H9 (cell line): Measurements from ENCODE around the gene NGB. TPM values are rescaled to one million over a fixed set of nuclear protein-coding genes. Genes with fewer than 3 reads are reported as not detected.

Experiments used
- DNase-seq: peaks from one replicate; pipeline ENCODE4 v3.0.0-alpha.2; 2017
- H2AFZ ChIP-seq: one replicate; pipeline ENCODE4 v1.6.1; 2013; ENCODE audit warnings: mild to moderate bottlenecking, low read length, control low read depth, moderate library complexity
- H2AK5ac ChIP-seq: 2 replicates; pipeline ENCODE4 v1.6.1; 2013; ENCODE audit warnings: low read length, control low read depth, mixed read lengths; ENCODE audit not compliant: insufficient read length
- H2BK120ac ChIP-seq: one replicate; pipeline ENCODE4 v1.6.1; 2013; ENCODE audit warnings: low read depth, mild to moderate bottlenecking, low read length, control low read depth, inconsistent platforms; ENCODE audit not compliant: poor library complexity, severe bottlenecking
- H2BK12ac ChIP-seq: 2 replicates; pipeline ENCODE4 v1.6.1; 2013; ENCODE audit warnings: low read length, control low read depth, mixed read lengths, low read depth; ENCODE audit not compliant: insufficient read length
- H2BK15ac ChIP-seq: 2 replicates; pipeline ENCODE4 v1.6.1; 2013; ENCODE audit warnings: low read depth, low read length, control low read depth
- H2BK20ac ChIP-seq: one replicate; pipeline ENCODE4 v1.6.1; 2013; ENCODE audit warnings: low read depth, mild to moderate bottlenecking, low read length, control low read depth, inconsistent platforms; ENCODE audit not compliant: poor library complexity, severe bottlenecking
- H2BK5ac ChIP-seq: 2 replicates; pipeline ENCODE4 v1.6.1; 2013; ENCODE audit warnings: low read length, control low read depth, mixed read lengths; ENCODE audit not compliant: insufficient read length
- H3K14ac ChIP-seq: 2 replicates; pipeline ENCODE4 v1.6.1; 2013; ENCODE audit warnings: low read length, control low read depth; ENCODE audit not compliant: insufficient read depth
- H3K18ac ChIP-seq: 2 replicates; pipeline ENCODE4 v1.6.1; 2013; ENCODE audit warnings: low read depth, mild to moderate bottlenecking, mixed read lengths, low read length, control low read depth; ENCODE audit not compliant: insufficient read length
- H3K23ac ChIP-seq: 2 replicates; pipeline ENCODE4 v1.6.1; 2013; ENCODE audit warnings: low read length, control low read depth, mixed read lengths, low read depth; ENCODE audit not compliant: insufficient read length
- H3K23me2 ChIP-seq: 2 replicates; pipeline ENCODE4 v1.6.1; 2013; ENCODE audit warnings: low read depth, mild to moderate bottlenecking, mixed read lengths, low read length, control low read depth; ENCODE audit not compliant: insufficient read length, poor library complexity, severe bottlenecking
- H3K27ac ChIP-seq: 2 replicates; pipeline ENCODE4 v1.5.1; 2013; ENCODE audit warnings: low read length, control low read depth, mixed read lengths, low read depth; ENCODE audit not compliant: insufficient read length
- H3K27me3 ChIP-seq: 2 replicates; pipeline ENCODE4 v1.6.1; 2013; ENCODE audit warnings: low read length, control low read depth, inconsistent platforms; ENCODE audit not compliant: insufficient read depth
- H3K4ac ChIP-seq: 2 replicates; pipeline ENCODE4 v1.6.1; 2013; ENCODE audit warnings: low read depth, mild to moderate bottlenecking, control low read depth, inconsistent platforms, low read length, moderate library complexity
- H3K4me1 ChIP-seq: 2 replicates; pipeline ENCODE4 v1.6.1; 2013; ENCODE audit warnings: low read length, control low read depth, inconsistent platforms; ENCODE audit not compliant: insufficient read depth
- H3K4me2 ChIP-seq: 2 replicates; pipeline ENCODE4 v1.6.1; 2013; ENCODE audit warnings: low read length, control low read depth, mixed read lengths; ENCODE audit not compliant: insufficient read length, insufficient read depth
- H3K56ac ChIP-seq: 2 replicates; pipeline ENCODE4 v1.6.1; 2013; ENCODE audit warnings: low read depth, mild to moderate bottlenecking, mixed read lengths, low read length, control low read depth; ENCODE audit not compliant: insufficient read length
- H3K79me1 ChIP-seq: 2 replicates; pipeline ENCODE4 v1.6.1; 2013; ENCODE audit warnings: low read depth, mild to moderate bottlenecking, moderate library complexity, low read length, control low read depth, inconsistent platforms; ENCODE audit not compliant: insufficient read depth, poor library complexity, severe bottlenecking
- H3K79me2 ChIP-seq: 2 replicates; pipeline ENCODE4 v1.6.1; 2013; ENCODE audit warnings: low read length, control low read depth, inconsistent platforms; ENCODE audit not compliant: insufficient read depth
- H3K9ac ChIP-seq: 2 replicates; pipeline ENCODE4 v1.6.1; 2013; ENCODE audit warnings: low read length, control low read depth, mixed read lengths; ENCODE audit not compliant: insufficient read length; ENCODE audit errors: extremely low read depth
- H3K9me3 ChIP-seq: one replicate; pipeline ENCODE4 v1.6.1; 2013; ENCODE audit warnings: low read depth, low read length, inconsistent platforms; ENCODE audit not compliant: control insufficient read depth
- H3T11ph ChIP-seq: one replicate; pipeline ENCODE4 v1.6.1; 2013; ENCODE audit warnings: mild to moderate bottlenecking, low read length, control low read depth, inconsistent platforms
- H4K20me1 ChIP-seq: one replicate; pipeline ENCODE4 v1.6.1; 2013; ENCODE audit not compliant: control insufficient read depth, insufficient read length, insufficient read depth
- H4K5ac ChIP-seq: 2 replicates; pipeline ENCODE4 v1.6.1; 2013; ENCODE audit warnings: low read depth, mild to moderate bottlenecking, mixed read lengths, low read length, control low read depth; ENCODE audit not compliant: insufficient read length
- H4K8ac ChIP-seq: replicated peaks from 2 replicates; pipeline ENCODE4 v1.6.1; 2013; ENCODE audit warnings: low read length, control low read depth, mixed read lengths, low read depth; ENCODE audit not compliant: insufficient read length
- H4K91ac ChIP-seq: 2 replicates; pipeline ENCODE4 v1.6.1; 2013; ENCODE audit warnings: low read depth, mild to moderate bottlenecking, moderate library complexity, mixed read lengths, low read length, control low read depth; ENCODE audit not compliant: insufficient read length
- H3K27ac Mint-ChIP-seq, 3 experiments: 2 replicates in 2 of 3; 3 replicates in 1 of 3; pipeline ENCODE4 v1.8.0; 2020 to 2021; ENCODE audit warnings: mixed read lengths in 3 of 3, mild to moderate bottlenecking in 1 of 3, moderate library complexity in 1 of 3
- H3K27me3 Mint-ChIP-seq: 2 replicates; pipeline ENCODE4 v1.8.0; 2021; ENCODE audit warnings: low read depth, mild to moderate bottlenecking, moderate library complexity, mixed read lengths
- H3K36me3 Mint-ChIP-seq, 3 experiments: 2 replicates in 2 of 3; 3 replicates in 1 of 3; pipeline ENCODE4 v1.8.0; 2020 to 2021; ENCODE audit warnings: low read depth in 3 of 3, mixed read lengths in 3 of 3; ENCODE audit not compliant: insufficient read depth in 1 of 3
- H3K4me1 Mint-ChIP-seq, 2 experiments: 2 replicates each; pipeline ENCODE4 v1.8.0; 2020; ENCODE audit warnings: mixed read lengths in 2 of 2
- H3K4me3 Mint-ChIP-seq, 2 experiments: 2 replicates in 1 of 2; 3 replicates in 1 of 2; pipeline ENCODE4 v1.8.0; 2020 to 2021; ENCODE audit warnings: mild to moderate bottlenecking in 2 of 2, mixed read lengths in 2 of 2, moderate library complexity in 1 of 2
- H3K9me3 Mint-ChIP-seq, 2 experiments: 2 replicates in 1 of 2; 3 replicates in 1 of 2; pipeline ENCODE4 v1.8.0; 2020; ENCODE audit warnings: mild to moderate bottlenecking in 2 of 2, mixed read lengths in 2 of 2, moderate library complexity in 1 of 2
- WGBS: extraction: QIAGEN DNeasy Blood & Tissue Kit; methylation state at CpG from one replicate; pipeline ENCODE4 v1.1.7; 2013; ENCODE audit warnings: missing lambda C conversion rate, low lambda C conversion rate, mixed read lengths; ENCODE audit not compliant: insufficient read length; ENCODE audit errors: extremely low coverage; 5-methylcytosine and 5-hydroxymethylcytosine counted together
- total RNA-seq: library from RNA; stranded (reverse); gene quantifications from 2 replicates; pipeline ENCODE4 v1.2.1, GENCODE V29; 2021
- TF ChIP-seq, protein P1 (sequence below): fragments of 200-600 bp; sonication (generic); conservative IDR thresholded peaks from 3 replicates; pipeline ENCODE4 v1.8.0; 2021; ENCODE audit warnings: antibody characterized with exemption, mild to moderate bottlenecking

The NGB gene
- total RNA-seq, 1 experiment from 2014 or later = 0.26 TPM

DNA sequence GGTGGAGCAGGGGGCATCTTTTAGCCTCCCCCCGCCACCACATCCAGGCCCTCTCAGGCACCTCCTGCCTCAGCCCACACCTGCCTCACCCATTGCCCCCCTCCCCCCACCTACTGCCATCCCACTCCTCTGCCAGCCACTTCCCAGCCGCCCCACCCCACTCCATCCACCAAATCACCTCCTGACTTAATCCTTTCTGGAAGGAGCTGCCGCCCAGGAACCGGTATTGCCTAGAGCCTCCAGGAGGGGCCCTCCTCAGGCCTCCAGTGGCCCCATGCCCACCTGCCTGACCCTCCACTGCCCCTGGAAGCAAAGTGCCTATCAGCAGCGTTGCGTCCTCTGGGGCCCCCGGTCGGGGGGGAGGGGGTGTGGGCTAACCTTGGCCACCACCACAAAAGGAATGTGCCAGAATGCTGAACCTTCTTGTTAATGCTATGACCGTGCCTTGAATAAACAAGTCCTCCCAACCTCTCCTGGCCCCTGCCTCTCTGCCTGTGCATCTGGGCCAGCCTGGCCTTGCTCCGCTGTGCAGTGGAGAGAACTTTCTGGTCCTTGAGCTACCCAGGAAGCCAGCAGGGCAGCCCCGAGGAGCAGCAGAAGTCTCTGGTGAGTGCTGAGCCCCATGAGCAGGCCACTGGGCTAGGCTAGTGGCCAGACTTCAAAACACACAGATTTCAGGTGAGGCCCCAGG, 11.8 kb downstream of the NGB start:
- no peaks in the 10 kb centered on the region for H3K9me3 ChIP-seq
- H3K4me1 Mint-ChIP-seq = peaks cover 2 to 9% of the 10 kb centered on the region in 2 experiments
- no peaks in the 10 kb centered on the region for H3K36me3 Mint-ChIP-seq
- H3K4ac ChIP-seq = no peak overlapping the region
- no peak overlapping the region for H4K8ac ChIP-seq
- H4K20me1 ChIP-seq = peaks cover 2% of the 10 kb centered on the region
- H3K14ac ChIP-seq = no peak overlapping the region
- no peak overlapping the region for H2BK5ac ChIP-seq
- TF ChIP-seq, protein P1, sequence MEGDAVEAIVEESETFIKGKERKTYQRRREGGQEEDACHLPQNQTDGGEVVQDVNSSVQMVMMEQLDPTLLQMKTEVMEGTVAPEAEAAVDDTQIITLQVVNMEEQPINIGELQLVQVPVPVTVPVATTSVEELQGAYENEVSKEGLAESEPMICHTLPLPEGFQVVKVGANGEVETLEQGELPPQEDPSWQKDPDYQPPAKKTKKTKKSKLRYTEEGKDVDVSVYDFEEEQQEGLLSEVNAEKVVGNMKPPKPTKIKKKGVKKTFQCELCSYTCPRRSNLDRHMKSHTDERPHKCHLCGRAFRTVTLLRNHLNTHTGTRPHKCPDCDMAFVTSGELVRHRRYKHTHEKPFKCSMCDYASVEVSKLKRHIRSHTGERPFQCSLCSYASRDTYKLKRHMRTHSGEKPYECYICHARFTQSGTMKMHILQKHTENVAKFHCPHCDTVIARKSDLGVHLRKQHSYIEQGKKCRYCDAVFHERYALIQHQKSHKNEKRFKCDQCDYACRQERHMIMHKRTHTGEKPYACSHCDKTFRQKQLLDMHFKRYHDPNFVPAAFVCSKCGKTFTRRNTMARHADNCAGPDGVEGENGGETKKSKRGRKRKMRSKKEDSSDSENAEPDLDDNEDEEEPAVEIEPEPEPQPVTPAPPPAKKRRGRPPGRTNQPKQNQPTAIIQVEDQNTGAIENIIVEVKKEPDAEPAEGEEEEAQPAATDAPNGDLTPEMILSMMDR = no peak
- H2AFZ ChIP-seq = no peak overlapping the region
- peak overlapping the region in 1 of 3 experiments; percentile 37; a peak in 1 of 7 replicates for H3K27ac Mint-ChIP-seq
- no peak overlapping the region for H2BK20ac ChIP-seq
- no peak overlapping the region for H3K9ac ChIP-seq
- H2AK5ac ChIP-seq = no peak overlapping the region
- WGBS = no CpG with 5 or more reads among the region's 11 CpGs
- no peaks in the 10 kb centered on the region for H3K27me3 ChIP-seq
- H2BK120ac ChIP-seq = no peak overlapping the region
- H3K27ac ChIP-seq = no peak overlapping the region
- H3K27me3 Mint-ChIP-seq = peaks cover 2% of the 10 kb centered on the region
- no peak for DNase-seq
- no peak overlapping the region for H4K5ac ChIP-seq
- H2BK12ac ChIP-seq = no peak overlapping the region
- no peaks in the 10 kb centered on the region for H3K79me2 ChIP-seq
- H3K79me1 ChIP-seq = no peaks in the 10 kb centered on the region
- H3K18ac ChIP-seq = no peak overlapping the region
- H4K91ac ChIP-seq = no peak overlapping the region
- H3K4me3 Mint-ChIP-seq = no peak overlapping the region
- H3K4me2 ChIP-seq = no peak overlapping the region
- H3K4me1 ChIP-seq = no peaks in the 10 kb centered on the region
- H3T11ph ChIP-seq = no peak overlapping the region
- H3K9me3 Mint-ChIP-seq = no peaks in the 10 kb centered on the region
- no peak overlapping the region for H3K56ac ChIP-seq
- H3K23me2 ChIP-seq = no peaks in the 10 kb centered on the region
- no peak overlapping the region for H3K23ac ChIP-seq
- no peak overlapping the region for H2BK15ac ChIP-seq
